Measurements from ENCODE around the gene REXO1. TPM values are rescaled to one million over a fixed set of nuclear protein-coding genes. Genes with fewer than 3 reads are reported as not detected.

REXO1 gene
- total RNA-seq, 1 experiment from 2014 or later, result 43.0 TPM

DNA sequence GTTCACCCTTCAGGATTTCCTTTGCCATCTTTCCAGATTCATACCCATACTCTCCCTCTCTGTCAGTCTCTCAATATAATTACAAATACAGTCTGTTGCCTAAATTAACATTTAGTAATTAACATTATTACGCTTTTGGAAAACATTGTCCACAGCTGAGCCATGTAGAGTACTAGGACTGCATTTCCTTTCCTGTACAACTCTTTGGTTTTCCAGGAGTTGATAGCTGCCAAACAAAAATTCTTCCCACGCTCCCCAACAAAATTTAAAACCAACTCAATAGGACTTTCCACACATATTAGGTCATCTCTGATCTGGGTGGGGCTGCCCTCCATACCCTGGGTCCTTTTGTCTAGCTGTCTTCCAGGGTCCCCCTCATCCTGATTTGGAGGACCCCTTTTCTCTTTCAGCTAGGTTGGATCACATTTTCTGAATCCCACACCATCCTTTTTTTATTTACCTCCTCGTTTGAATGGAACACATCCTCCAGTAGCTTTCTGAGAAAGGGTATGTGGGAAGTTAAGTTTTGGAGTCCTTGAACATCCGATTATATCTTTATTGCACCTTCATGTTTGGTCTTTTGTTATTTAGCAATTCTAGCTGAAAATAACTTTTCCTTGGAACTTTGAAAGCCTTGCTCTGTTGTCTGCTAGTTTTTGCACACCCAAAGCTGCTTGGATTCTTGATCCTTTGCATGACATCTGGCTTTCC lies 77.3 kb downstream of the REXO1 start:
- Mint-ChIP-seq H3K27ac (ENCODE audit: unreplicated experiment) (no peak overlapping the region), H3K4me3 (ENCODE audit: unreplicated experiment) (no peak overlapping the region), H3K36me3 (ENCODE audit: insufficient read depth, unreplicated experiment) (no peaks in the 10 kb centered on the region), H3K4me1 (ENCODE audit: low read depth, unreplicated experiment) (no peaks in the 10 kb centered on the region), H3K9me3 (ENCODE audit: unreplicated experiment) (peaks cover 13% of the 10 kb centered on the region), H3K27me3 (ENCODE audit: insufficient read depth, unreplicated experiment) (peaks cover 10% of the 10 kb centered on the region)
- intact Hi-C loops (cut with micrococcal nuclease; ENCODE audit: unreplicated experiment), result no loop called here
- Histone ChIP-seq H3K9me3 (peaks cover 11% of the 10 kb centered on the region), H3K36me3 (ENCODE audit: control insufficient read depth, insufficient read depth, low read length) (no peaks in the 10 kb centered on the region), H3K27me3 (replicated peaks; ENCODE audit: control insufficient read depth, insufficient read depth, low read length) (no peaks in the 10 kb centered on the region; the same call in 1 of the 2 replicates), H3K4me3 (ENCODE audit: low read depth, low read length) (no peak overlapping the region), H3K4me1 (no peaks in the 10 kb centered on the region)
- TF ChIP-seq, protein P1, sequence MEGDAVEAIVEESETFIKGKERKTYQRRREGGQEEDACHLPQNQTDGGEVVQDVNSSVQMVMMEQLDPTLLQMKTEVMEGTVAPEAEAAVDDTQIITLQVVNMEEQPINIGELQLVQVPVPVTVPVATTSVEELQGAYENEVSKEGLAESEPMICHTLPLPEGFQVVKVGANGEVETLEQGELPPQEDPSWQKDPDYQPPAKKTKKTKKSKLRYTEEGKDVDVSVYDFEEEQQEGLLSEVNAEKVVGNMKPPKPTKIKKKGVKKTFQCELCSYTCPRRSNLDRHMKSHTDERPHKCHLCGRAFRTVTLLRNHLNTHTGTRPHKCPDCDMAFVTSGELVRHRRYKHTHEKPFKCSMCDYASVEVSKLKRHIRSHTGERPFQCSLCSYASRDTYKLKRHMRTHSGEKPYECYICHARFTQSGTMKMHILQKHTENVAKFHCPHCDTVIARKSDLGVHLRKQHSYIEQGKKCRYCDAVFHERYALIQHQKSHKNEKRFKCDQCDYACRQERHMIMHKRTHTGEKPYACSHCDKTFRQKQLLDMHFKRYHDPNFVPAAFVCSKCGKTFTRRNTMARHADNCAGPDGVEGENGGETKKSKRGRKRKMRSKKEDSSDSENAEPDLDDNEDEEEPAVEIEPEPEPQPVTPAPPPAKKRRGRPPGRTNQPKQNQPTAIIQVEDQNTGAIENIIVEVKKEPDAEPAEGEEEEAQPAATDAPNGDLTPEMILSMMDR (IDR thresholded peaks at IDR 0.05; ENCODE audit: insufficient read depth in 1 of 2, low read depth in 1 of 2, low read length in 1 of 2, severe bottlenecking in 1 of 2, unreplicated experiment in 1 of 2), result no peak
- ChIA-PET CTCF (interaction anchor here (1.0 kb wide), 1 partner anchor 98 kb away, joined by 3 read pairs; no protein-coding TSS in a partner anchor), POLR2A (no interaction called here)
- no peak for DNase-seq
- no TSS peak for BruUV-seq (replicated peaks)

DNA sequence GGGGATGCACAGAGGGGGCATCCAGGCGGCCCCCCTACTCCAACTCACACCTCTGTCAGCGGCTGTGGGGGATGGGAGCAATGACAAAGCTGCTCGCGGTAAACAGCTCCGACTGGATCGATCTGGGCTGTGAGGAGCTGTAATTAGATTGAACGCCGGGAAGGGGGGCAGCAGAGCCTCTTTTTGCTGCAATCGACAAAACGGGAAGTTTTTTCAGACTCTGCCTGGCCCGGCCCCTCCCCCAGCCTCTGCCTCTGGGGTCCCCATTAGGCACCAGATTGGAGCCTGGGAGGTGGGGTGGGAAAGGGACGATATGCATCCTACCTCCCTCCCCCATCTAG lies 78.7 kb downstream of the REXO1 start:
- peaks cover 14% of the 10 kb centered on the region for H3K27me3 Mint-ChIP-seq (ENCODE audit: insufficient read depth, unreplicated experiment)
- Histone ChIP-seq H3K27me3 (replicated peaks; ENCODE audit: control insufficient read depth, insufficient read depth, low read length) (no peaks in the 10 kb centered on the region; the same call in 1 of the 2 replicates), H3K36me3 (ENCODE audit: control insufficient read depth, insufficient read depth, low read length) (no peaks in the 10 kb centered on the region), H3K4me3 (ENCODE audit: low read depth, low read length) (no peak overlapping the region), H3K9me3 (peaks cover 11% of the 10 kb centered on the region), H3K4me1 (no peaks in the 10 kb centered on the region)
- intact Hi-C loops (cut with micrococcal nuclease; ENCODE audit: unreplicated experiment), result no loop called here
- H3K4me1 Mint-ChIP-seq (ENCODE audit: low read depth, unreplicated experiment), result no peaks in the 10 kb centered on the region
- TF ChIP-seq, protein P1 (IDR thresholded peaks at IDR 0.05; ENCODE audit: insufficient read depth in 1 of 2, low read depth in 1 of 2, low read length in 1 of 2, severe bottlenecking in 1 of 2, unreplicated experiment in 1 of 2), result no peak
- no peak overlapping the region for H3K27ac Mint-ChIP-seq (ENCODE audit: unreplicated experiment)
- no peaks in the 10 kb centered on the region for H3K36me3 Mint-ChIP-seq (ENCODE audit: insufficient read depth, unreplicated experiment)
- peaks cover 13% of the 10 kb centered on the region for H3K9me3 Mint-ChIP-seq (ENCODE audit: unreplicated experiment)
- POLR2A ChIA-PET, result no interaction called here
- no peak overlapping the region for H3K4me3 Mint-ChIP-seq (ENCODE audit: unreplicated experiment)
- no TSS peak for BruUV-seq (replicated peaks)
- no peak for DNase-seq
- CTCF ChIA-PET, result interaction anchor here (1.1 kb wide), 1 partner anchor 96 kb away, joined by 3 read pairs; no protein-coding TSS in a partner anchor

DNA sequence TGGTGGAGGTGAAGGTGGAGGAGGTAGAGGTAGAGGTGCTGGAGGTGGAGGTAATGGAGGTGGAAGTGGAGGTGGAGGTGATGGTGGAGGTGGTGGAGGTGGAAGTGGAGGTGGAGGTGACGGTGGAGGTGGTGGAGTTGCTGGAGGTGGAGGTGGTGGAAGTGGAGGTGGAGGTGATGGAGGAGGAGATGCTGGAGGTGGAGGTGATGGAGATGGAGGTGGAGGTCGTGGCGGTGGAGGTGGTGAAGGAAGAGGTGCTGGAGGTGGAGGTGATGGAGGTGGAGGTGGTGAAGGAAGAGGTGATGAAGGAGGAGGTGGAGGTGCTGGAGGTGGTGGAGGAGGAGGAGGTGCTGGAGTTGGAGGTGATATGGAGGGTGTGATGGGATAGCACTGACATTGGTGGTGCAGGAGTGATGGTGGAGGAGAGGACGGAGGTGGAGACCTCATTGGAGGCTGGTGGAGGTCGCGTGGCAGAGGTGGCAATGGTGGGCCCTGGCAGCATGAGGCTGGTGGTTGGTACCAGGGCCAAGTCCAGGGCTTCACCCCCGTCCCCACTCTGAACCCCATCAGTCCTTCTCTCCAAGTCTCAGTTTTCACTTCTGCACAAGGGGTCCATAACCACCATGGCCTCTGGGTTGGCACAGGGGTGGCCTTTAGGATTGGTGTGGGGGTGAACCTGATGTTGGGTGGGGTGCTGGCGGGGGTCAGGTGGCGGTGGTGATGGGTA lies 79.2 kb downstream of the REXO1 start:
- DNase-seq, result no peak
- Histone ChIP-seq H3K4me1 (no peaks in the 10 kb centered on the region), H3K36me3 (ENCODE audit: control insufficient read depth, insufficient read depth, low read length) (no peaks in the 10 kb centered on the region), H3K4me3 (ENCODE audit: low read depth, low read length) (no peak overlapping the region), H3K9me3 (peaks cover 11% of the 10 kb centered on the region), H3K27me3 (replicated peaks; ENCODE audit: control insufficient read depth, insufficient read depth, low read length) (no peaks in the 10 kb centered on the region; the same call in 1 of the 2 replicates)
- TF ChIP-seq, protein P1 (IDR thresholded peaks at IDR 0.05; ENCODE audit: insufficient read depth in 1 of 2, low read depth in 1 of 2, low read length in 1 of 2, severe bottlenecking in 1 of 2, unreplicated experiment in 1 of 2), result no peak
- H3K4me1 Mint-ChIP-seq (ENCODE audit: low read depth, unreplicated experiment), result no peaks in the 10 kb centered on the region
- intact Hi-C loops (cut with micrococcal nuclease; ENCODE audit: unreplicated experiment), result no loop called here
- CTCF ChIA-PET, result interaction anchor here (1.1 kb wide), 1 partner anchor 95 kb away, joined by 3 read pairs; no protein-coding TSS in a partner anchor
- peaks cover 13% of the 10 kb centered on the region for H3K9me3 Mint-ChIP-seq (ENCODE audit: unreplicated experiment)
- POLR2A ChIA-PET, result no interaction called here
- peaks cover 12% of the 10 kb centered on the region for H3K27me3 Mint-ChIP-seq (ENCODE audit: insufficient read depth, unreplicated experiment)
- BruUV-seq (replicated peaks), result no TSS peak
- no peak overlapping the region for H3K27ac Mint-ChIP-seq (ENCODE audit: unreplicated experiment)
- H3K4me3 Mint-ChIP-seq (ENCODE audit: unreplicated experiment), result no peak overlapping the region
- no peaks in the 10 kb centered on the region for H3K36me3 Mint-ChIP-seq (ENCODE audit: insufficient read depth, unreplicated experiment)
